ENCODE results near the gene HINT2.

HINT2 gene

GRCh38 chr9:35814841-35815543 lies at the start of gene HINT2:
Gene HINT2, minus strand, starts transcription at chr9:35815042. Its CDS starts 63 bp downstream, at chr9:35814979.
- DNase-seq (ENCODE audit: low spot score), result peak; percentile 98

GRCh38 chr9:35863583-35863982 lies 48.7 kb upstream of the HINT2 start:
- no peak for DNase-seq (ENCODE audit: low spot score)

GRCh38 chr9:35862328-35862727 lies 47.5 kb upstream of the HINT2 start:
- no peak for DNase-seq (ENCODE audit: low spot score)

DNA sequence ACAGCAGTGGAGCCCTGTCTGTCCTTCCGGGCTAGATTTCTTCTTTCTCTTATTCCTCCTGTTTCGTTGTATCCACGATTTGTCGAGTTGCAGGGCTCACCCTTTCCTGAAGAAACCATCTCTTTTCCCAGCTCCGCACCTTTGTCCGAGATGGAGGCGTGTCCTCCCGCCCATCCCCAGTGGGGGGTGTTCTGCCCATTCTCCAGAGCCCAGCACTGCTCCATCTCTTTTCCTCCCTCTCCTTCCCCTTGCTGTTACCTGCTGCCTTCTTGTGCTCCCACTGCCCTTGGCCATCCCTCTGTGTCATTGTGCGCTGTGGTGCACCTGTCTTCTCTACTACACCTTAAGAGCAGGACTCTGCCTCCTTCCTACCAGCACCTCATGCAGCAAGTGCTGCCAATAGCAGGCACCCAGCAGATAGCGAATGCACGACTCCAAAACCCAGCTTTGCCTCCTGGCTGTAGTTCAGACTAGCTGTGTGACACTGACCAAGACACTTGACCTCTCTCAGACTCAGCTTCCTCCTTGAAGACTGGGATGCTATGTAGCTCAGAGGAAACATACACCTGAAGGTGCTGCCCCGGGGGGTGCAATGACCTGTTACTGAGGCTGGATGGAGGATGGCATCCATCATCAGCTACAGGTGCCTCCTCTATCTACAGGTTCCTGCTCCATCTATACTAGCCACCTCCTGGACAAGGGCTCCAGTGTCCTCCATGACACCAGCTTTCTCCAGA lies 46.5 kb upstream of the HINT2 start:
- no peak for DNase-seq (ENCODE audit: low spot score)

DNA sequence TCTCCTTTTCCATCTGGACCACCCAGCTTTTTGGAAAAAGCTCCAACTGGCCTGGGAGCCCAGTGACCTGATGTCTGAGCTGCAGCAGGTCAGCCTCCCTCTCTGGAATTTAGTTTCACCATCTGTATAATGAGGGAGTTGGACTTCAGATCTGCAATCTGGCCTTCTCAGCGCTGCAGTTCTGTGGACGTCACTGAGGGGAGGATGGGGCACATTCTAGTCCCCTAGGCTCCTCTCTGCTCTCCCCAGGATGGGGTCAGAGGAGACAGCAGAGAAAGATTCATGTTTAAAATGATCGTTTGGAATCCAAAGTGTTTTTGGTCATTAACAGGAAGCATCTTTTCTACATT lies 45.1 kb upstream of the HINT2 start:
- DNase-seq (ENCODE audit: low spot score), result no peak

GRCh38 chr9:35859310-35859989 lies 44.6 kb upstream of the HINT2 start:
- DNase-seq (ENCODE audit: low spot score), result no peak

- no peak for DNase-seq (ENCODE audit: low spot score)
These were observed 43.6 kb upstream of the HINT2 start for GRCh38 chr9:35858458-35858857.

GRCh38 chr9:35856882-35857281 lies 42.0 kb upstream of the HINT2 start:
- no peak for DNase-seq (ENCODE audit: low spot score)

DNA sequence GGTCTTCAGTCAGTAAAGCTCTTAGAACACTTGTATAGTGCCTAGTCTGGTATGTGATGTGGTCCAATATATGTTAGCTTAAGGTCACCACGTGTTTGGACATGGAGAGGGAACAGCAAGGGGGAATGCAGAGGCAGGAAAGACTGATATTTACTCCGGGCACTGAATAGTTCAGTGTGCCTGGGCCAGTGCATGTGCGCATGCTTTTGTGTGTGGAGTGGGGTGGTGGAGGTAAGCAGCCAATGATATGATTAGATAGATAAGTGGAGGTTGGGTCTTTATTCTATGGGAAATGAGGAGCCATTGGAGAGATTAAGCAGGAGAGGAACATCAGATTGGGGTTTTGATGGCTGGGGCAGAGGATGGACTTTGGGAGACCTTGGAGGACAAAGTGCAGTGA lies 41.4 kb upstream of the HINT2 start:
- DNase-seq (ENCODE audit: low spot score), result no peak

GRCh38 chr9:35854091-35854762 lies 39.4 kb upstream of the HINT2 start:
- DNase-seq (ENCODE audit: low spot score), result no peak

GRCh38 chr9:35852876-35853865 lies 38.3 kb upstream of the HINT2 start:
- DNase-seq (ENCODE audit: low spot score), result no peak

- DNase-seq (ENCODE audit: low spot score), result no peak
These were observed 37.5 kb upstream of the HINT2 start for GRCh38 chr9:35852267-35852815.

GRCh38 chr9:35847792-35848572 lies 33.1 kb upstream of the HINT2 start:
- DNase-seq (ENCODE audit: low spot score), result no peak

DNA sequence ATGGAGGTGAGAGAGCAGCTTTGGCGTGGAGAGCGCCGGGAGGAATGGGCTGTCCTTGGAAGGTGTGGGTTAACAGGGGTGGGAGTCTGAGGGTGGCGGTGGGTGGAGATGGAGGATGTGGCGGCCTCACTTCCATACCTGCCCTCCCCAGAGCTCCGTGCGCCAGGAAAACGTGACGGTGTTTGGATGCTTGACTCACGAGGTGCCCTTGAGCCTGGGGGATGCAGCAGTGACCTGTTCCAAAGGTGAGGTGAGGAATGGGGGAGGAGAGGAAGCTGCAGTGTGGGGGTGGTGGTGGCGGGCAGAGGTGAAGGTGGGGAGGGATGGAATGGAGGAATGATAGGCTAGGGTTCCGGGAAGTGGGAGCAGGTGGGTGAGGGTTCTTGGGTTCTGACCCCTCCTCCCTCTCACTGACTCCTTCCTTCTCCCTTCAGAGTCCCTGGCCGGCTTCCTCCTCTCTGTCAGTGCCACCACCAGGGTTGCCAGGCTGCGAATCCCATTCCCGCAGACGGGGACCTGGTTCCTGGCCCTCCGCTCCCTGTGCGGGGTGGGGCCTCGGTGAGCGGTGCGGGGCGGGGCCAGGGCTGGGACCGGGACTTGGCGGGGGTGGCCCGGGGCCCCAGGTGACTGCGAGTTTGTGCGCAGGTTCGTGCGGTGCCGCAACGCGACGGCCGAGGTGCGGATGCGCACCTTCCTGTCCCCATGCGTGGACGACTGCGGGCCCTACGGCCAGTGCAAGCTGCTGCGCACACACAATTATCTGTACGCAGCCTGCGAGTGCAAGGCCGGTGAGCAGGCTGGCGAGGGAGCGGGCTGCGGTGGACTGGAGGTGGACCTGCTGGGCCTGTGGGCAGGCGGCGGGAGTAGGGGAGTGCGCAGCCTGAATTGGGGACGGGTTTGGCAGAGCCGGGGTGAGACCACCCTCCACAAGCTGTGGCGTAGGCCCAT lies 31.3 kb upstream of the HINT2 start:
- DNase-seq (ENCODE audit: low spot score), result no peak

DNA sequence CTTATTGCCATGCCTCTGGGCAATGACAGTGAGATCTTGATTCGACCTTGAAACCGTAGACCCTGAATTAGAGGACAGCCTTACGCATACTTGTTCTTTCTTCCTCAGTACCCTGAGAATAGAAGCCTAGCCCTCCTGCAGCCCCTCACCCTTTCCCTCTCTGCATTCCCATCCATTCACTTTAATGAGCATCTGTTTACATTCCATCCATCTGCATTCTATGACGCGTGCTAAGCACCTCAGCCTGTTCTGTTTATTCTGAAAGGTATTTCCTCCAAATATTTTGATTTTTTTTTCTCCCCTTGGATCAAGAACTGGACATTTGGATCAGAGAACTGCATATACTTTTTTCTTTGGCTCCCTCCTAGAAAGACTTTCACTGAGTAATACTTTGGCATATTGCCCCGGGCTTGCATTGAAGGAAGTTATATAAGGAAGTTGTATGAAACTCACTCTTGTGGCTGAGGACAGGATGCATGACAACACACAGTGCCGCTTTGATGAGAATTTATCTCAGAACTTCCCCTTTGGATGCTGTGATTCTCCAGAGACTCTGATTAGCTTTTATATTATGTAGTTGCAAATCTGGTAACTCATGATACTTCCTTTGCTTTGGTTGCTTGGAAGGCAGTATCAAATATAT lies 29.9 kb upstream of the HINT2 start:
- DNase-seq (ENCODE audit: low spot score), result peak; percentile 61

GRCh38 chr9:35842795-35843194 lies 28.0 kb upstream of the HINT2 start:
- DNase-seq (ENCODE audit: low spot score), result no peak

DNA sequence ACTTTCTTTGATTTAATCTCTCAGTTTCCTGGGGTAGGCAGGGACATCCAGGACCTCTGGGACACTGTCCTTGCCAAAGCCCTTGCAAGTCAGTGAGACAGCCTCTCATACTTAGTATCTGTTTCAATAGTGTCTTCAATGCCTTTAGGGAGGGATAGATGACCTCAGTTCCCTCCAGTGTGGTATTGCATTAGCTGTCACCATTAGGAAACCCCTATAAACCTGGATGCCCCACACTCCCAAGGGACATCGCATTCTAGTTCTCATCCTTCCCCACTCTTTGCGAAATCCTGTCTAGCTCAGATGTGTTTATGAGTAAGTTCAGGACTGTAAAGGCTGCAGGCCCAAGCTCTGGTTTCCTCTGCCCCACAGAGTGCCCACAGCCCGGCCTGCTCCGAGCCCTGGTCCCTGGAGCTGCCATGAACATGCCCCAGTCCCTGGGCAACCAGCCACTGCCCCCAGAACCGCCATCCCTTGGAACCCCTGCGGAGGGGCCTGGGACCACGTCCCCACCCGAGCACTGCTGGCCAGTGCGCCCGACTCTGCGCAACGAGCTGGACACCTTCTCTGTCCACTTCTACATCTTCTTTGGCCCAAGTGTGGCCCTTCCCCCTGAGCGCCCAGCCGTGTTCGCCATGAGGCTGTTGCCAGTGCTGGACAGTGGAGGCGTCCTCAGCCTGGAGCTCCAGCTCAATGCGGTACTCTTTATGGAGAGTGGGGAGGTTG lies 27.3 kb upstream of the HINT2 start:
- no peak for DNase-seq (ENCODE audit: low spot score)

DNA sequence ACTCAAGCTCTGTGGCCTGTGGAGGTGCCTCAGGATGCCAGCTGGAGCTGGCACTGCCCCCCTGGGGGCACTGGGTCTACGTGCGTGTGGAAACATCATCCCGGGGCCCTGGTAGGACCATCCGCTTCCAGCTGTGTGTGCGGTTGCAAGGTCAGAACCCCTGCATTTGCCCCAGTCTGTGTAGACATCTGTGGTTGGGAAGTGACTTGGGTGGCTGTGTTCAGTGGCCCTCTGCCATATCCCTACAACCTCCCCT lies 26.7 kb upstream of the HINT2 start:
- no peak for DNase-seq (ENCODE audit: low spot score)

All from globus pallidus (tissue), 1 donor.